B cell (primary cell): ENCODE results near the gene SRRM3. TPM values are rescaled to one million over a fixed set of nuclear protein-coding genes. Genes with fewer than 3 reads are reported as not detected.

Experiments
- ATAC-seq: fragments of 200-7000 bp; cut with Tn5 transposase; one replicate; pipeline ENCODE4 v1.10.0; 2021; ENCODE audit warnings: low read depth, mild to moderate bottlenecking, moderate number of reproducible peaks, moderate library complexity
- CTCF ChIA-PET: fragments of 350-600 bp; sonication (Branson Sonifier 250); formaldehyde crosslinking; loops from one replicate; lab custom pipeline; 2021; ENCODE audit warnings: antibody characterized with exemption, inconsistent platforms; lab: Charles Lee
- POLR2A ChIA-PET: fragments of 350-600 bp; sonication (Branson Sonifier 250); formaldehyde crosslinking; loops from one replicate; lab custom pipeline; 2021; ENCODE audit warnings: antibody characterized with exemption; lab: Charles Lee
- DNase-seq: peaks from one replicate; pipeline ENCODE4 v3.0.0; 2013
- H2AFZ ChIP-seq: 2 replicates; pipeline ENCODE4 v1.6.1; 2012; ENCODE audit warnings: mild to moderate bottlenecking, low read depth, low read length; ENCODE audit not compliant: insufficient read depth, poor library complexity, severe bottlenecking
- H3K27ac ChIP-seq, 2 donors: 1 replicate in 1 of 2; 2 replicates in 1 of 2; pipeline ENCODE4 v1.5.1; 2012 to 2013; ENCODE audit warnings: low read length in 2 of 2, mild to moderate bottlenecking in 2 of 2, moderate library complexity in 1 of 2
- H3K27me3 ChIP-seq, 4 experiments: fragments of 200-600 bp in 1 of 4; sonication (generic) in 1 of 4; replicated peaks in 1 of 4; 1 replicate in 2 of 4; 2 replicates in 2 of 4; pipeline versions ENCODE4 v1.6.1 to v1.7.0; 2013 to 2016; ENCODE audit warnings: low read length in 3 of 4, mild to moderate bottlenecking in 2 of 4, mixed read lengths in 1 of 4, moderate library complexity in 1 of 4; ENCODE audit not compliant: insufficient read depth in 4 of 4, control insufficient read depth in 3 of 4; ENCODE audit errors: control extremely low read depth in 1 of 4
- H3K36me3 ChIP-seq, 2 experiments: replicated peaks in 1 of 2; 1 replicate in 1 of 2; 2 replicates in 1 of 2; pipeline versions ENCODE4 v1.6.1 to v1.7.1; 2013; ENCODE audit warnings: low read length in 1 of 2; ENCODE audit not compliant: insufficient read depth in 2 of 2, control insufficient read depth in 1 of 2; ENCODE audit errors: control extremely low read depth in 1 of 2, extremely low read depth in 1 of 2
- H3K4me1 ChIP-seq, 2 donors: fragments of 200-600 bp in 1 of 2; sonication (generic) in 1 of 2; 1 replicate in 1 of 2; 2 replicates in 1 of 2; pipeline versions ENCODE4 v1.5.1 to v1.6.1; 2013 to 2017; ENCODE audit warnings: low read length in 2 of 2; ENCODE audit not compliant: control insufficient read depth in 2 of 2, insufficient read depth in 2 of 2
- H3K4me2 ChIP-seq: replicated peaks from 2 replicates; pipeline ENCODE3; 2012; ENCODE audit warnings: mild to moderate bottlenecking, low read depth, low read length; ENCODE audit not compliant: poor library complexity, severe bottlenecking
- H3K4me3 ChIP-seq, 5 experiments: fragments of 200-600 bp in 1 of 5; sonication (generic) in 1 of 5; 1 replicate in 3 of 5; 2 replicates in 2 of 5; pipeline versions ENCODE4 v1.5.1 to v1.7.0; 2011 to 2016; ENCODE audit warnings: low read length in 4 of 5, mild to moderate bottlenecking in 4 of 5, low read depth in 2 of 5, control low read depth in 1 of 5, moderate library complexity in 1 of 5; ENCODE audit not compliant: insufficient read depth in 1 of 5; ENCODE audit errors: control extremely low read depth in 1 of 5, extremely low read depth in 1 of 5
- H3K79me2 ChIP-seq: fragments of 200-600 bp; sonication (generic); one replicate; pipeline ENCODE4 v1.6.0; 2016; ENCODE audit warnings: low read length; ENCODE audit not compliant: control insufficient read depth, insufficient read depth
- H3K9ac ChIP-seq: fragments of 200-600 bp; sonication (generic); 2 replicates; pipeline ENCODE4 v1.6.1; 2017; ENCODE audit warnings: mild to moderate bottlenecking, low read length, moderate library complexity
- H3K9me3 ChIP-seq, 3 donors: one replicate each; pipeline versions ENCODE4 v1.6.1 to v1.7.1; 2013; ENCODE audit warnings: low read length in 2 of 3; ENCODE audit not compliant: control insufficient read depth in 2 of 3, insufficient read depth in 1 of 3; ENCODE audit errors: control extremely low read depth in 1 of 3
- H4K20me1 ChIP-seq: 2 replicates; pipeline ENCODE4 v1.6.0; 2012; ENCODE audit warnings: mild to moderate bottlenecking, low read length; ENCODE audit not compliant: insufficient read depth, control insufficient read depth, poor library complexity, severe bottlenecking
- H3K27ac Mint-ChIP-seq: one replicate; pipeline ENCODE4 v1.8.0; 2021; ENCODE audit warnings: mixed read lengths
- H3K27me3 Mint-ChIP-seq: one replicate; pipeline ENCODE4 v1.8.0; 2021; ENCODE audit warnings: mixed read lengths
- H3K4me1 Mint-ChIP-seq: one replicate; pipeline ENCODE4 v1.8.0; 2021; ENCODE audit warnings: mixed read lengths
- H3K4me3 Mint-ChIP-seq: one replicate; pipeline ENCODE4 v1.8.0; 2021; ENCODE audit warnings: mixed read lengths
- H3K9me3 Mint-ChIP-seq: one replicate; pipeline ENCODE4 v1.8.0; 2022; ENCODE audit warnings: mixed read lengths; ENCODE audit not compliant: insufficient read depth
- EZH2 ChIP-seq: IDR thresholded peaks from 2 replicates; pipeline ENCODE4 v1.6.1; 2012; ENCODE audit warnings: borderline replicate concordance, low read depth, mild to moderate bottlenecking, moderate library complexity, low read length; ENCODE audit not compliant: insufficient read depth, poor library complexity, severe bottlenecking
- WGBS: methylation state at CpG from one replicate; pipeline ENCODE4 v1.1.5; 2013; ENCODE audit warnings: missing lambda C conversion rate; ENCODE audit not compliant: insufficient coverage; 5-methylcytosine and 5-hydroxymethylcytosine counted together
- intact Hi-C: fragments of 100-400 bp; cut with micrococcal nuclease; formaldehyde crosslinking; loops from one replicate; pipeline ENCODE4 v1.10.0; 2022
- polyA plus RNA-seq: library from polyadenylated mRNA; depleted of rRNA; stranded (reverse); fragments of >200 nt; gene quantifications from 2 replicates; pipeline ENCODE4 v1.2.3, GENCODE V29; 2012
- total RNA-seq, 2 donors: library from RNA; stranded (reverse); fragments of 120-200 nt in 1 of 2; gene quantifications; 1 replicate in 1 of 2; 2 replicates in 1 of 2; pipeline versions ENCODE4 v1.2.3 to v1.2.4, GENCODE V29; 2013 to 2022
- TF ChIP-seq, protein P1 (sequence below): fragments of 200-600 bp; IDR thresholded peaks from one replicate; pipeline ENCODE4 v1.8.0; 2022; ENCODE audit warnings: antibody characterized with exemption, mild to moderate bottlenecking

SRRM3 gene
- total and polyA plus RNA-seq, 2 donors (not counting 1 experiment from before 2014, with no cell fraction given): not detected

GRCh38 chr7:76315364-76315763 lies 113.7 kb downstream of the SRRM3 start:
- POLR2A ChIA-PET: interaction anchor here (0.6 kb wide), 1 partner anchor 22 kb away, joined by 4 read pairs; no protein-coding TSS in a partner anchor
- Histone ChIP-seq H3K9ac (no peak overlapping the region), H3K27ac (no peak overlapping the region), H3K4me1 (peaks cover 6 to 25% of the 10 kb centered on the region in 2 donors), H3K36me3 (no peaks in the 10 kb centered on the region), H3K79me2 (peaks cover 10% of the 10 kb centered on the region), H3K9me3 (no peaks in the 10 kb centered on the region), H3K4me3 (no peak overlapping the region), H3K27me3 (no peaks in the 10 kb centered on the region), H4K20me1 (peaks cover 8% of the 10 kb centered on the region), H3K4me2 (no peak overlapping the region), H2AFZ (no peak overlapping the region)
- Mint-ChIP-seq H3K27me3 (no peaks in the 10 kb centered on the region), H3K4me3 (no peak overlapping the region), H3K9me3 (no peaks in the 10 kb centered on the region), H3K27ac (no peak overlapping the region), H3K4me1 (peaks cover 23% of the 10 kb centered on the region)
- CTCF ChIA-PET: interaction anchor here (0.6 to 5.9 kb wide), 6 partner anchors 21 to 138 kb away, joined by 3 to 119 read pairs (median 14); partner anchors contain the start of gene YWHAG
- 10% methylated on average over 5 of the region's 5 CpGs for WGBS
- no peak for DNase-seq
- TF ChIP-seq EZH2: no peak
- TF ChIP-seq, protein P1, sequence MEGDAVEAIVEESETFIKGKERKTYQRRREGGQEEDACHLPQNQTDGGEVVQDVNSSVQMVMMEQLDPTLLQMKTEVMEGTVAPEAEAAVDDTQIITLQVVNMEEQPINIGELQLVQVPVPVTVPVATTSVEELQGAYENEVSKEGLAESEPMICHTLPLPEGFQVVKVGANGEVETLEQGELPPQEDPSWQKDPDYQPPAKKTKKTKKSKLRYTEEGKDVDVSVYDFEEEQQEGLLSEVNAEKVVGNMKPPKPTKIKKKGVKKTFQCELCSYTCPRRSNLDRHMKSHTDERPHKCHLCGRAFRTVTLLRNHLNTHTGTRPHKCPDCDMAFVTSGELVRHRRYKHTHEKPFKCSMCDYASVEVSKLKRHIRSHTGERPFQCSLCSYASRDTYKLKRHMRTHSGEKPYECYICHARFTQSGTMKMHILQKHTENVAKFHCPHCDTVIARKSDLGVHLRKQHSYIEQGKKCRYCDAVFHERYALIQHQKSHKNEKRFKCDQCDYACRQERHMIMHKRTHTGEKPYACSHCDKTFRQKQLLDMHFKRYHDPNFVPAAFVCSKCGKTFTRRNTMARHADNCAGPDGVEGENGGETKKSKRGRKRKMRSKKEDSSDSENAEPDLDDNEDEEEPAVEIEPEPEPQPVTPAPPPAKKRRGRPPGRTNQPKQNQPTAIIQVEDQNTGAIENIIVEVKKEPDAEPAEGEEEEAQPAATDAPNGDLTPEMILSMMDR: no peak
- ATAC-seq: no peak
- intact Hi-C loops: loop anchor here (10.0 kb wide), 1 partner anchor 1241 kb away; the partner anchor contains the start of gene RCC1L

GRCh38 chr7:76316984-76317781 lies 115.5 kb downstream of the SRRM3 start:
- Histone ChIP-seq H3K9ac (peak overlapping the region; percentile 86), H3K27ac (peak overlapping the region; percentile 69 to 75), H4K20me1 (peaks cover 8% of the 10 kb centered on the region), H2AFZ (peak overlapping the region; percentile 98), H3K4me3 (peak overlapping the region; percentile 39 to 99 (median 85)), H3K4me2 (peak overlapping the region; percentile 88), H3K9me3 (no peaks in the 10 kb centered on the region), H3K4me1 (peaks cover 6 to 25% of the 10 kb centered on the region in 2 donors), H3K36me3 (no peaks in the 10 kb centered on the region), H3K79me2 (peaks cover 10% of the 10 kb centered on the region), H3K27me3 (no peaks in the 10 kb centered on the region)
- ChIA-PET POLR2A (interaction anchor here (1.0 to 1.7 kb wide), 3 partner anchors 14 to 41 kb away, joined by 3 to 13 read pairs (median 5); partner anchors contain the start of gene YWHAG), CTCF (interaction anchor here (0.6 to 5.0 kb wide), 7 partner anchors 11 to 139 kb away, joined by 3 to 25 read pairs (median 10); partner anchors contain the start of gene YWHAG)
- Mint-ChIP-seq H3K4me1 (peaks cover 23% of the 10 kb centered on the region), H3K27ac (peak overlapping the region; percentile 93), H3K9me3 (no peaks in the 10 kb centered on the region), H3K4me3 (peak overlapping the region; percentile 91), H3K27me3 (no peaks in the 10 kb centered on the region)
- DNase-seq (no peak), ATAC-seq (no peak)
- TF ChIP-seq, protein P1: no peak
- TF ChIP-seq EZH2: no peak
- WGBS: 56% methylated on average over 12 of the region's 14 CpGs
- intact Hi-C loops: loop anchor here (10.0 kb wide), 1 partner anchor 1242 kb away; the partner anchor contains the start of gene RCC1L
